HG03575 (cell line): ENCODE data around the gene USP31.
"Not testable (repeated sequence)": the region's sequence is repeated elsewhere in the genome, so short reads cannot be mapped to it uniquely, and the experiment has no call there.

Source experiments
- ATAC-seq: cut with Tn5 transposase; IDR thresholded peaks from one replicate; pipeline ENCODE4 v1.9.1; 2021; ENCODE audit not compliant: unreplicated experiment, insufficient number of reproducible peaks, low FRiP score; ENCODE audit errors: extremely low read depth

The USP31 gene

DNA sequence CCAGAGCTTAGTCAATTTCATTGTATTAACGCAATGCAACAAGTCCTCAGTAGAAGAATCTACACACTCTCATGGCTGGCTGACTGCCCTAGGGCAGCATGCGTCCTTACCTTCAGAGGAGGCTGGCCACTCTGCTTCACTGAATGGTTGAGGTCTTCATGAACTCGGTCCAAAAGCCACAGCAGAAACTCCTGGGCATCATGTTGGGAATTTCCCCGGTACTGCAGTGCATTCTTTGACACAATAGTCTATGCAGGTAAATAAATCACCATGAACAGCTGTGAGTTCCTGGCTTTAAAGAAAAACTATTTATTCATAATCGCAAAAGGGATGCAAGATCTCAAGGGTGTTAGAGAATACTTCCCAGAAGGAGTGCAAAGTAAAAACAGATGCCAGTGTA lies 41.3 kb downstream of the USP31 start:
- ATAC-seq: no peak

DNA sequence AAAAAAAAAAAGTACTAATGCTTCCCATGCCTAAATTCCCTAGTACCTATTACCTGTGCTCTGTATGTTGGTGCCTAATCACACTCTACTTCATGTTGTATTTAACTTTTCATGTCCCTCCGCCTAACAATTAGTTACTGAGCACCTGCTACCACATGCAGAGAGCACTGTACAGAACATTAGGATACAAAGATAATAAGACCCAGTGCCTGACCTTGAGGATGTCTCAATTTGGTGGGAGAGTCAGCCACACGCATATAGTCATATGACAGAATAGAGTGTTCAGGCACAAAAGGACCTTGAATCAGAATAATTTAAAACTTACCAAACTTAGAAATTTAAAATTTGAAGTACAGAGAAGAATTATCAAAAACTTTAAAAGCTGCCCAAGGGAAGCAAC lies 42.1 kb downstream of the USP31 start:
- ATAC-seq: no peak

DNA sequence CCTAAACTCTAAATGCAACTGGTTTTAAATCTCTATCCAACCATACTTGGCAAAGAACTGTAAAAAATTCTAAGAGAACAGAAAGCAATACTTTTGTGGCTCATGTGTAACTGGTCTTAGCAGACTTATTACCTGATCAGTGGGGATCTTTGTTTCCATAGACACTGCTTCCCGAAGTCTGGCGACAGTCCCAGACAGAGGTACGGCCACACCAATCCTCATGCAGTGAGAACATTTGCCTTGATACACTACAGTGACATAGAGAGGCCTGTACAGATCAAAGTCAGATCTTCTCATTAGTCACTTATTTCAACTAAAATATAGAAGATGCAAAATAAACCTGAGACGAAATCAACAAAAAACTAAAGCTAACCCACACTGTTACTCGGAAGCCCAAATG lies 43.9 kb downstream of the USP31 start:
- ATAC-seq: no peak

DNA sequence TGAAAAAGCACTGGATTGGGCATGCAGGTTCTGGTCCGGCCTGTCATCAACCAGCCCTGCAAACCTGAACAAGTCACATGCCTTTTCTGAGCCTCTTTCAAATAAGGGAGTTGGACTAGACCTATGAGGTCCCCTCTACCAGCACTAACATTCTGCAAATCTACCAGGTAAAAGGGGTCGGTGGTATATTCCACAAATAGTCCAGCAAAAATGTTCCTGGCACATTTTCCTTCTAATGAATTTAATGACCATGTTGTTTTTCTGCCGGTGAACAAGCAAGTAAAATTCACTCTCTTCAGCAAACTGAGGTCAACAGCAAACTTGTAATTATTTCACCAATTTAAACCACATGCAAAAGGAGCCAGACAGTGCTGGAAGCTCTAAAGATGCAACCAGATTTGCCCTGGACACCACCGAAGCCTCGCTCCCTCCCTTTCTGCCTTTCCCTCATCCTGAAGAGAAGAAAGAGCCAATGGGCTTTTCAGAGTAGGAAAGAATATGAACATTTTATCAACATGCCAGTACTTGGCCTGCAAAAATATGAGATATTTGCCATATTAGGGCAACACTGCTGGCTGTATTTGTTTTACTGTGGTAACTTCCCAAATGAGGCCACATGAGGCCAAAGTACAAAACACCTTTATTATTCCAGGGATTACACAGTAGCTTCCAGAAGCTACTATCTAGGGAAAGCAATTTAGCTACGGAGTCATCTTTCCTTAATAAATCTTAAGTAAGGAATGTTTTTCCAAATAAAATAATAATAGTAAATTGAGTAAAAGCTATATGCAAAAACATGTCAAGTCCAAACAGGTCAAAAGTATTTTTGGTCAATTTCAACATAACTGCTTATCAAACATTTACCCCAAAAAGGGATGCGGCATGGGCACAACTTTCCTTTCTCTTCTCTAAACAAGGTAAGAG lies 45.0 kb downstream of the USP31 start:
- ATAC-seq: no peak

DNA sequence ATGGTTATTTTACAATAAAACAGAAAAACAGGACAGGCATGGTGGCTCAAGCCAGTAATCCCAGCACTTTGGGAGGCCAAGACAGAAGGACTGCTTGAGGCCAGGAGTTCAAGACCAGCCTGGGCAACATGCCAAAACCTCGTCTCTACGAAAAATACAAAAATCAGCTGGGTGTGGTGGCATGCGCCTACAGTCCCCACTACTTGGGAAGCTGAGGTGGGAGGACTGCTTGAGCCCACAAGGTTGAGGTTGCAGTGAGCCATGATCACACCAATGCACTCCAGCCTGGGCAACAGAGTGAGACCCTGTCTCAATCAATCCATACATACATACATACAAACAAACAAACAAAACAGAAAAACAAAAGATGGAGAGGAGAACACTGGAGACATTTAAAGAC lies 45.6 kb downstream of the USP31 start:
- ATAC-seq: no peak

DNA sequence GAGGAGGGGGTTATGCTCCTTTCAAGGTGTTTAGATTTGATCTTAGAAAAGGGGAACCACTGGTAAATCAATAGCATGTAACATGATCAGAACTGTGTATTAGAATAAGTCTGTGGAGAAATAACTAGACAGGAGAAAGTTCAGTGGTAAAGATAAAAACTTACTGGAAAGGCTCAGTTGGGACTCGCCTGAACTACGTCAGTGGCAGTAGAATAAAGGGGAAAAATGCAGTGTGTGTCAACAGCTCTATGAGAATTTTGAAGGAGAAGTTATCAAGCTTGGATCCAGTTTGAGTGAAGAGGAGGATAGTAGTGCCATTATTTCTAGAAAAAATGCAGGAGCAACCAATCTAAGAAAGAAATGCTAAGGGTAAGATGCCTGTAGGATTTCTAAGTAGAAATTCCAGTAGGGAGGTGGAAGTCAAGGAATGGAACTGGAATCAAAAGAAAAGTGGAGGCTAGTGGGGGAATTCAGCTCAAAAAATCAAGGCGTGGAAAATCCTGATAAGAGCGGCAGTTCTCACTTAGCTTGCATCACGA lies 48.2 kb downstream of the USP31 start:
- no peak for ATAC-seq

DNA sequence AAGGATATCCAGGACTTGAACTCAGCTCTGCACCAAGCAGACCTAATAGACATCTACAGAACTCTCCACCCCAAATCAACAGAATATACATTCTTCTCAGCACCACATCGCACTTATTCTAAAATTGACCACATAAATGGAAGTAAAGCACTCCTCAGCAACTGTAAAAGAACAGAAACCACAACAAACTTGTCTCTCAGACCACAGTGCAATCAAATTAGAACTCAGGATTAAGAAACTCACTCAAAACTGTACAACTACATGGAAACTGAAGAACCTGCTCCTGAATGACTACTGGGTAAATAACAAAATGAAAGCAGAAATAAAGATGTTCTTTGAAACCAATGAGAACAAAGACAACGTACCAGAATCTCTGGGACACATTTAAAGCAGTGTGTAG lies 52.8 kb downstream of the USP31 start:
- not testable (repeated sequence) for ATAC-seq

DNA sequence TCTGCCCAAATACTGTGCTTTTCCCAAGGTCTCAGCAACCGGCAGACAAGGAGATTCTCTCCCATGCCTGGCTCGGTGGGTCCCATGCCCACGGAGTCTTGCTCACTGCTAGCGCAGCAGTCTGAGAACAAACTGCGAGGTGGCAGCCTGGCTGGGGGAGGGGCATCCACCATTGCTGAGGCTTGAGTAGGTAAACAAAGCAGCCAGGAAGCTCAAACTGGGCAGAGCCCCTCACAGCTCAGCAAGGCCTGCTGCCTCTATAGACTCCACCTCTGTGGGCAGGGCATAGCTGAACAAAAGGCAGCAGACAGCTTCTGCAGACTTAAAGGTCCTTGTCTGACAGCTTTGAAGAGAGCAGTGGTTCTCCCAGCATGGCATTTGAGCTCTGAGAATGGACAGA lies 55.1 kb downstream of the USP31 start:
- ATAC-seq: not testable (repeated sequence)

DNA sequence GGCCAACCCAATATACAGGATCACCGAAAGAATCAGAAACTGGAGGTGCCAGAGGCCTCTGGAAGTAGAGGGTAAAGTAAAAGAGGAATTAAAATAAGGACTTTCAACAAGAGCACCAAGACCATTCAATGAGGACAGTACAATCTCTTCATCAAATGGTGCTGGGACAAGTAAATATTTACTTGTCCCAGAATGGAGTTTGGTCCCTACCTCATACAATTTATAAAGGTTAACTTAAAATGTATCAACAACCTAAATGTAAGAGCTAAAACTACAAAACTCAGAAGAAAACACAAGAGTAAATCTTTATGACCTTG lies 56.5 kb downstream of the USP31 start:
- no peak for ATAC-seq

DNA sequence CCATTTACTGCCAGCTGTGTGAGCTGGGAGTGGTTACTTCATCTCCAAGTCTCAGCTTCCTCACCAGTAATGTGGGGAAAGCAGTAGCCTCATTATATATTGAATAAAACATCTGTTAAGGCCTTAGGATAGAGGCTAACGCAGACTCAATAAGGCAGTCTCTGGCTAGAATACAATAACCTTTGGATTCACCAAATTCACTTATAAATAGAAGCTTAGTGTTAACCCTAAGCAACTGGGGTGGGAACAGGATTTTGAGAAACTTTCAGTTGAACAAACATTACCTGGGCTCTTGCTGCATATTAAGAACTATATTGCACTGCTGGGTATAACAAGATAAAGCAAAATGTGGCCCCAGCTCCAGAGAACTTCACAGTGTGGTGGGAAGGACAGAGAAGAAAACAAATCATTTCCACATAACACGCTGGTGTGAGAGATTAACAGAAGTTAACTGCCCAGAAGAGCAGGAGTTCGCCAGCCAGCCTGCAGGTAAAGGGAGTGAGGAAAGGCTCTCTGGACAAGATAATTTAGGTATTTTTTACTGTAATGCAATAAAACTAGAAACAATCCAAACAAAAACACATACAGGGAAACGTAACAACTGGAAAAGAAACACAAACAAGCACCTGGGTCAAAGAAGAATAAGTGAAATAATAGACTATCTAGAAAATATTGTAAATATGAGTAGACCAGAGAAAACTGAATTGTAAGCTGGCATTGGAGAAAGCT lies 57.0 kb downstream of the USP31 start:
- ATAC-seq: no peak

DNA sequence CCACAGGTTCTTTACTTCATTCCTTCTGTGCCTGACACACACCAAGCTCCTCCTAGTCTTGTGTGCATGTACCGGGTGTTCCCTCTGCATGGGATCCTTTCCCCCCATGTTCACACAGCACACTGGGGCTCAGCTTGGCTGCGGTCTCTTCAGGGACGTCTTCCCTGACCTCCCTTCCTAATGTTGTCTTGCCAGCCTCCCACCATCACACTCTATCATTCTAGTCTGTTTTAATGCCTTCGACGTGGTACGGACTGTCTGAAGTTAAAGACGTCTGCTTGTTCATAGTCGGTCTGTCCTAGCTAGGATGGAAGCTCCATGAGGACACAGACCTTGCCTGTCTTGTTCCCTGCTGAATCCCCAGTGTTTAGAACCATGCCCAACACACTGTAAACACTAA lies 60.1 kb downstream of the USP31 start:
- no peak for ATAC-seq

DNA sequence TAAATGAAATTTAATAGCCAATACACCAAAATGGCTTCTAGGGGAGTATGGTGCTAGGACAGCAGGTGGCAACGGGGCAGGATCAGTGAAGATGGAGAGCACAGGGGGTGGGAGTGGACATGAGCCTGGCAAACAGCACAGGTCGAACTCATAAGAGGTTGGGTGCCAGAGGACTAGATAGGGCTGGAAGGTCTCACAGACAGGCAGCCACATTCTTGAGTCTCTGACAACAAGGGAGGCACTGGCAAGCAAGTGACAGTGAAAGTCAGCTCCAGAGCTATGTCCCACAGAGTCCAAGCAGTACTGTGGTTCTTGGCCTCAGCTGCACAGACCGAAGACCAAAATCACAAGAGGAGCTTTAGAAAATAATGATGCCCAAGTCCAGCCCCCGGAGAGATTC lies 61.2 kb downstream of the USP31 start:
- no peak for ATAC-seq

DNA sequence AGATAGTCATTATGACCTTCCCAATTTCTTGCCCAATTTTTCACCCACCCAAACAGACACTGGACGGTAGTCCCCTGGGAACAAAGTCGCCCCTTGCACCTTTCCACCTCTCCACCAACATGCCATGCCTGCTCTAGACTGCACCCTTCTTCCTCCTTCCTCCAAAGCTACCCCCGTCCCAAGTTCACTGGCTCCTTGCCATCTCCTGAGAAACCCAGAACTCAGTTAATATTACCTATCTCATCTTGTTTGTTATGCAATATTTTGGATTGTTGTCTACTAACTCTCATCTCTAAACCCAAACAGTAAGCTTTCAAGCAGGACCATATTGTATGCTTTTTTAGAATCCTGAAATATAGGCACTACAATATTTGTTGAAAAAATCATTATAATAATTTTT lies 63.3 kb downstream of the USP31 start:
- ATAC-seq: no peak

DNA sequence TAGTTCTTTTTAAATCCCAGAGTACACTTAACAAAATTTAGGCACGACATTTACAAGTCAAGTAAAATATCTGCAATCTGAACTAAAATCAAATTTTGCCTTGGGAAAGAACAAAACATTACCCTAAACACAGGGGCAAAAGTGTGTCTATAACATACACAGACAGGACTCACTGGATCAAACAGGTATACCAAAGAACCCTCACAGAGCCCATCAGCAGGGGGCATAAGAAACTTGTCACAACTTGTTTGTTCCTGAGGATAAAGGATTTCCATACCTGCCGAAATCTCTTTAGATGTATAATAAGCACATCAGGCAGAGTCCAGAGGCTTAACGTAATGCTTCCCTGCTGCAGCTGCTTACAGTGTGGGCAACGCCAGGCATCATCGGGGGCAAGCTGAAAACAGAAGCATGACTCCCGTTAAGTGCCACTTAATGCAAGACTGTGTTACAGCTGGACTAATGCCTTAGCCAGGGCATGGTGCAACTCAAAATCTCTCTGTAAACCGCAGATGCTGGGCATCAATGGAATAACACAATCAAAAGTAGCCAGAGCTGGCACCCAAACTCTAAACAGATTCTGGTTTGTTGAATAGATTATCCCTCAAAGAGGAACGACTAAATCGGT lies 67.0 kb downstream of the USP31 start:
- no peak for ATAC-seq

DNA sequence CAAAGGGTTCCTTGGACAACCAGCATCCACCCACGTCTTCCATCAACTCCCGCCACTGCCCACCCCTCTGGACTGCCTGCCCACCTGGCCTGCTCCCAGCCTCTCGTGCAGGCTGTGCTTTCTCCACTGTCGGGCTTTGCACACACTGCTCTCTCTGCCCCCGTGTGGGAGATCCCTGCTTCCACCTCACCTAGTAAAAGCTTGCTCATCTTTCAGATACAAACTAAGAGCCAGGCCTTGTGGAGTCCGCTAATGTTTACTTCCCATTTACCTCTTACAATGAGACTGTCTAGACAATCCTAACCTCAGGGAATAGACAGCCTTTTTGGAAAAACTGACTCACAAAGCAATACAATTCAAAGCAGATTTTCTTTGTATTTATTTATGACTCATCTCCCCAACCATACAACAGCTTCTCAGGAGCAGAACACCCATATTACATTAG lies 67.6 kb downstream of the USP31 start:
- no peak for ATAC-seq

DNA sequence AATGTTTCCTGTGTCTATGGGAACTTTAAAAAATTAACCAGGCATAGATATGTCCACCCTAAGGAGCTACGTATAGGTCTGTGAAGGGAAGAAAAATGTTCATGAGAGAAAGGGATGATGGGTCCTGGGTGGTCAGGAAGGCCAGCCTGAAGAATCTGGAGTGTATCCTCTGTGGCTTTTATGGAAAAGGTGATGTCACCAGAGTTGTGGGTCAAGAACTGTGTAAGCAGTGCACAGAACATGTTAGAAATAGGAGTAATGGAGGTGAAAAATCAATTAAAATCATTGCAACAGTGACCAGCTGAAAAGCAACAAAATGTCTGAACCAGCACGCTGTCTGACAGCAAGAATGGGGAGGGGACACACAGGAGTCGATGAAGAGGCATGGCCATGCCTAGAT lies 68.5 kb downstream of the USP31 start:
- no peak for ATAC-seq

DNA sequence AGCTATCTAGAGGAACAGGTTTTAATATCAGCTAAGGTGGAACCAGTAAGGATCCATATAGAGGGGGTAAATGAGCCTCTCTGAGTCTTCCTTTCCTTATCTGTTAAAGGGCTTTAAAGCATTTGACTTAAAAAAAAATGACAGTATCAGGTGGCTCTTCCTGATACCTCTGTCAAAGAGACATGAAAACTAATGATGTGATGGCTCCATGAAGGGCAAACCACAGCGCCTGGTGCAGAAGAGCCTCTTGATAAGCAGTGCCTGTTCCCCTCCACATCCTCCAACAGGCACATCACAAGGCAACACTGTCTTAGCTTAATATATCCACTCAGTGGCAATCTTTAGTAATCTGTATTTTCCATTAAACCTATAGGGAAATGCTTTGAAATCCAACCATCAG lies 68.9 kb downstream of the USP31 start:
- ATAC-seq: no peak

DNA sequence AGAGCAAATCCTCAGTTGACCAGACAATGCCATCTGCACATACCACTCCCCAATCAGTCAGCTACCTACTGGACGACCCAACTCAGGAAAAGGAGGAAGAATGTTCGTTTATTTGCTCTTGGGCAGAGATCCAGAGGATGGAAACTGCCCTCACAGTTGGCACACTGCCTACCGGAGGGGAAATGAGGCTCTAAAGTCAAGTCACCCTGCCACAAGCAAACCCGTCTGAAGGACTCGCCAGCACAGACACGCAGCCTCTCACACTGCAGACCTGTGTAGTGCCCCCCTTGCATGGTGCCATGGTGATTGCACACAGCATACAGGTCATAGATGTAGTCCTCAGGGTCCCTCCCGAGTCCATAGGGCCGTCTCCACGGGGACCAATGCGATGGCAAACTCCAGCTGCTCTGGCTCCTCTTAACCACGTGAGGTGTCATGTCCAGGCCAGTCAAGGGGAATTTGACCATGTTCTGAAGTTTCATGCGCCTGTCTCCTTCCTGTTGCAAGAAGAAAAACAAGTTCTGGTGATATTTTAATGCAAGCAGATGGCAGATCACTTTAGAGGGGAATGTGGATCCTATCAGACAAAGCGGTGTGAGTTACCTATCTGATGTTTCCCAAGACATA lies 69.5 kb downstream of the USP31 start:
- no peak for ATAC-seq

DNA sequence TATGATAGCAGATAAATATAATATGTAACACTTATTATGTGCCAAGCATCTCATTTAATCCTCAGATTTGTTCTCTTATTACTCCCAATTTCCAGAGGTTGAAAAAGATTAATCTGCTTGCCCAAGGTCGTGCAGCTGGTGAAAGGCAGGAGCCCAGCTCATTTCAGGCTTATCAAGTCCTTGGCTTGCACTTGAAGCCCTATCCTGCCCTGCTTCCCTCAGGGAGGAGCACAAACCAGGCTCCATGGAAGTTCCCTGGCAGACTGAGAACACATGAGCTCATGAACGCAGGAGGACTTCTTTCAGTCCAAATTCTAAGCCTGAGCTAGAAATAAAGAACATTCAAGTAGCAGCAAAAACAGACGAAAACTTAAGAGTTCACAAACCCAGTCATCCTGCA lies 74.8 kb downstream of the USP31 start:
- ATAC-seq: no peak
